Urinary bladder (tissue), 4 donors: ENCODE results near the gene PRR12. TPM values are rescaled to one million over a fixed set of nuclear protein-coding genes. Genes with fewer than 3 reads are reported as not detected.

Experiments used
- DNase-seq: peaks from one replicate; pipeline ENCODE4 v3.0.0-alpha.2; 2015; ENCODE audit errors: extremely low spot score
- H3K27ac ChIP-seq: one replicate; pipeline ENCODE4 v1.5.1; 2013; ENCODE audit warnings: low read depth, mild to moderate bottlenecking, moderate library complexity
- H3K36me3 ChIP-seq: one replicate; pipeline ENCODE4 v1.6.1; 2013; ENCODE audit warnings: mild to moderate bottlenecking, moderate library complexity; ENCODE audit not compliant: insufficient read depth
- H3K4me1 ChIP-seq: one replicate; pipeline ENCODE4 v1.6.1; 2013; ENCODE audit warnings: mild to moderate bottlenecking, moderate library complexity; ENCODE audit not compliant: insufficient read depth
- H3K4me3 ChIP-seq: one replicate; pipeline ENCODE4 v1.5.1; 2013; ENCODE audit warnings: low read depth, low read length
- WGBS: extraction: QIAGEN DNeasy Blood & Tissue Kit; methylation state at CpG from one replicate; pipeline ENCODE4 v1.1.7; 2013; 5-methylcytosine and 5-hydroxymethylcytosine counted together
- polyA plus RNA-seq: library from polyadenylated mRNA; stranded (reverse); fragments of 200-250 nt; gene quantifications from one replicate; pipeline ENCODE4 v1.2.3, GENCODE V29; 2013
- total RNA-seq: library from RNA; depleted of rRNA; stranded (reverse); fragments of >200 nt; gene quantifications from one replicate; pipeline ENCODE4 v1.2.3, GENCODE V29; 2014
- donor health status: healthy with polysubstance abuse.
- donor health status: healthy.

Gene PRR12
- total and polyA plus RNA-seq, 2 donors = 4.2 to 20.3 TPM

DNA sequence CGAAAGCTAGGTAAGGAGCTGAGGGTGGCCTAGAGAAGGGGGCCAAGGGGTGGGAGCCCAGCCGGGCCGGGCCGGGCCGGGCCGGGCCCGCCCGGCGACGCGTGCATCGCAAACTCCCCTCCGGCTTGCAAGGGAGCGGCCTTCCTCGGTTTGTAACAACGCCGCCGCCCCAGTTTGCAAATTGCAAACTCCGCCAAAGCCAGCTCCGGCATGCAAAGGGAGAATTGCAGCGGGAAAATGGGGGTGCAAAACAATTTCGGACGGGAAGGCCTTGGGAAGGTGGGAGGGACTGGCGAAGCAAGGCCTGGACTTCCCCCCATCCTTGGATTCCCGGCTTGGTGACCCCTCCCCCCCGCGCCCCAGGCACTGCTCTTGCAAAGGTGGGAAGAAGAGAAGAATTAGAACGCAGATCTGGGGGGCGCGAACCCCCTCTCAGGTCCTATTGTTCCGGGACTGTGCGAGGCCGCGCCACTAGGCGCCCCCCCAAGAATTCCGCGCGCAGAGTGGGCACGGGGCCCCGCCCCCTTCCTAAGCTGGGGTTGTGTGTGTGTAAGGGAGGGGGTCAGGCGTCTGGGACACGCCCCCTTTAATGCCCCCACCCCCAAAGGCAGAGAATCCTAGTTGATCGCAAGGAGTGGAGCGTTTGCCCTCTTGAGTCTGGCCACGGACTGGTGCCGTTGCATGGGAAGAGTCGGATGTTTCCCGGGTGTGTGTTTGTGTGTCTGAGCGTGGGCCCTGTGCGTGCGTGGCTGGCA, 926 bp downstream of the PRR12 start:
- no peaks in the 10 kb centered on the region for H3K4me1 ChIP-seq
- DNase-seq = no peak
- H3K4me3 ChIP-seq = peak overlapping the region; percentile 94
- no peak overlapping the region for H3K27ac ChIP-seq
- under 1% methylated on average over 51 of the region's 51 CpGs for WGBS
- H3K36me3 ChIP-seq = peaks cover 2% of the 10 kb centered on the region

DNA sequence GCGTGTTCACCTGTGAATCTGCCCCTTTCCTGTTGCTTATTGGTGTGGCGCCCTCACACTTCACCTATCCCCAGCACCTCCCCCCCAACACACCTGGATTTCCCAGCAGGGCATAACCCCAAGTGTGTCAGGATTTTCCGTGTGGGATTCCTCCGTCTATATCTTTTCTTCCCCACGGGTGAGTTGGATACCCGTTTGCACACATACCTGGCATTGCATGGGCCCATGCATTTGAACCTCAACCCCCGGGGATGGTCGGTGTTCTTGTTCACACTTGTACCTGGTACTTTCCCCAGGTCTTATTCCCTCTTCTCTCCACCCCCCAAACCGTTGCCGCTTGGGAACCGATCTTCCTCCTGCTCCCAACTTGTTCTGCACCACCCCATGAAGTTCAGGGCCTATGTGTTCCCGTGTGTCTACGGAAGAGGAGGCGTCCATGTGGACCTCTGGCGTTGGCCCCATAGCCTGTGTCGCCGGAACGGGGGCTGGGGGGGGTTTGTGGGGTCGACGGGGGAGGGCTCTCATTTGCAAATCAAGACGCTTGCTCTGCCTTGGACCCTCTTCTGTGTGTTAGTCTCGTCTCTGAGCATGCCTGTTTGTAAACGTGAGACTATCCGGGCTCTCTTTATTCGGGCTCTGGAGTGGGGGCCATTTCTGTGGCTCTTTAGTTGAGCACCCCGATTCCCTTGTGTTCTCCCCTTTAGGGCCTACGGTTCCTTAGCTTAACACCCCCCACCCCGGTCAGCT, 1.7 kb downstream of the PRR12 start:
- H3K4me3 ChIP-seq = peak overlapping the region; percentile 94
- WGBS = 6% methylated on average over 28 of the region's 28 CpGs
- H3K36me3 ChIP-seq = peaks cover 2% of the 10 kb centered on the region
- no peak overlapping the region for H3K27ac ChIP-seq
- no peak for DNase-seq
- no peaks in the 10 kb centered on the region for H3K4me1 ChIP-seq

DNA sequence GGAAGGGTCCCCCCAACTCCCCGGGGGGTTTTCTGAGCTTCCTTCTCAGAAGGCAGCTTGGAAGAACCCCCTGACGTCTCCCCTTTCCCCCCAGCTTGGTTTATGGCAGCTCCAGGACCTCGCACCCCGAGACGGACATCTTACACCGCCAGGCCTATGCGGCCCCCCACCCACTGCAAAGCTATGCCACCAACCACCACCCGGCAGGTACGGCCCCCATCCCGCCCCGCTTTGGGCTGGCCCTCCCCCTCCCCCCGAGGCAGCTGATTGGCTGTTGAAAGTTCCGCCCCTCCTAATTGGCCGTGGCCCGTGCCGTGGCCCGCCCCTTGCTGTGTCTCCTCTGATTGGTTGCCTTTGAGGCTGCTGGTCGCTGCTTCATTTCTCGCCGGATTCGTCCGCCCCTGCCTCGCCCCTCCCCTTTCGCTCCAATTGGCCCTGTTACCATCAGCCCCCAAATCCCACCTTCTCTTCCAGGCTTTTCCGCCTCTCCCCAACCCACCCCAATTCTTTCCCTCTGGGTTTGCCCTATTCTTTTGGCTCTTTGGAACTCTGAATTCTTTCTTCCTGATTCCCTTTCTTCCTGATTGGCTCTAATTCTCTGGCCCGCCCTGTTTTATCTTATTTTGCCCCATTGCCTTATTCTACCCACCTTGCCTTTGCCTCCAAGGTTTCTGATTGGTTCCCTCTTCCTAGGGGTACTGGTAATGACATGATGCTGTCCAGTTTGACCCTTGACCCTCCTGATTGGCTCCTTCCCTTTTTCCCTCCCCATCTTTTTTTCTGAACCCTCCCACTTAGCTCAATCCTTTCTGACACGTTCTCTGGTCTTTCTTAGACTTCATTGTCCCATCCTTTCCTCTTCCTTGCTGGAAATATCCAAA, 2.5 kb downstream of the PRR12 start:
- H3K4me3 ChIP-seq = peak overlapping the region; percentile 94
- H3K4me1 ChIP-seq = no peaks in the 10 kb centered on the region
- WGBS = 7% methylated on average over 27 of the region's 27 CpGs

DNA sequence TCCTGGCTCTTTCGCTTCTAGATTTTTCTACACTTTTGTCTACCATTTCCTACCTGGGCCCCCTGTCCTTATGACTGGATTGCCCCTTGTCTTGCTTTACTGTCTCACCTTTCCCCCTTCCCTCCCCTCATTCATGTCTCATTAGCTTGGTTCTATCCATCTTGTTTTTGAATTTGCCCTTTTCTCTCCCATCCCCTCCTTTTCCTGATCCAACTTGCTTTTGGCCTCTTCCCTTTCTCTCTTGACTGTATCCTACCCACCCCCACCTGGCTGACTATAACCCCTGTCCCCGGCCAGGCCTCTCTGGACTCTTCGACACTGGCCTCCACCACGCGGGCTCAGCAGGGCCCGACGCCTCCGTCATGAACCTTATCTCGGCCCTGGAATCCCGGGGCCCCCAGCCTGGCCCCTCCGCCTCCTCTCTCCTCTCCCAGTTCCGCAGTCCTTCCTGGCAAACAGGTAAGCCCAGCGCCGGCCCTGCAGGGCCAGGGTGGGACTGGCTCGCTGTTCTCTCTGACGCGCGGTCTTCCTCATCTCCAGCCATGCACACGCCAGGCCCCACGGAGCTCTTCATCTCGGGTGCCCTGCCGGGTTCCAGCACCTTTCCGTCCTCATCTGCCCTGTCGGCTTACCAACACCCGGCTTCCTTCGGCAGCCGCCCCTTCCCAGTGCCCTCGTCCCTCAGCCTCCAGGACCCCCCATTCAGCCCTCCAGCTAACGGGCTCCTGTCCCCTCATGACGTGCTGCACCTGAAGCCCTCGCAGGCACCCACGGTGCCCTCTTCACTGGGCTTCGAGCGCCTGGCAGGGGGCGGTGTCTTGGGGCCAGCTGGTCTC, 3.4 kb downstream of the PRR12 start:
- H3K4me1 ChIP-seq = no peaks in the 10 kb centered on the region
- H3K4me3 ChIP-seq = no peak overlapping the region
- no peak for DNase-seq
- peaks cover 2% of the 10 kb centered on the region for H3K36me3 ChIP-seq
- H3K27ac ChIP-seq = no peak overlapping the region
- WGBS = 91% methylated on average over 35 of the region's 35 CpGs

More for the DNA sequence above, 2.5 kb downstream of the PRR12 start:
- peaks cover 2% of the 10 kb centered on the region for H3K36me3 ChIP-seq
- H3K27ac ChIP-seq = peak overlapping the region; percentile 33
- peak; percentile 81 for DNase-seq

DNA sequence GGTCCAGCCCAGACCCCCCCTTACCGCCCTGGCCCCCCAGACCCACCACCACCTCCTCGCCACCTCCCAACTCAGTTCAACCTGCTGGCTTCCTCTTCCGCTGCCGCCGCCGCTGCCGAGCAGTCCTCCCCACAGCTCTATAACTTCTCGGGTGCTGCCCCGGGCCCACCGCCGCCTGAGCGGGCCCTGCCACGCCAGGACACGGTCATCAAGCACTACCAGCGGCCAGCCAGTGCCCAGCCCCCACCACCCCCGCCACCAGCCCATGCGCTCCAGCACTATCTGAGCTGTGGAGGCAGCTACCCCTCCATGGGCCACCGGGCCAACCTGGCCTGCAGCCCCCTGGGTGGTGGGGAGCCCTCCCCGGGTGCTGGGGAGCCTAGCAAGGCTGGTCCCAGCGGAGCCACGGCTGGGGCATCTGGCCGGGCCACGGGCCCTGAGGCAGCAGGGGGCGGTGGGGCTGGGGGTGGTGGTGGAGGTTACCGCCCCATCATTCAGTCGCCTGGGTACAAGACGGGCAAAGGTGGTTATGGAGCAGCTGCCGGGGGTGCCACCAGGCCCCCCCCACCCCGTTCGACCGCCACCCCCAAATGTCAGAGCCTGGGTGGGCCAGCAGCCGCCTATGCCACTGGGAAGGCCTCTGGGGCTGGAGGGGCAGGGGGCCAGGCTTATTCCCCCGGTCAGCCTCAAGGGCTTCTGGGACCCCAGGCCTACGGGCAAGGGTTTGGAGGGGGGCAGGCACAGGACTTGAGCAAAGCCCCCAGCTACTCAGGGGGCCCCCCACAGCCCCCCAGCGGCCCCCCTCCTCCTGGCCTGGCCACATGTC, 4.2 kb downstream of the PRR12 start:
- DNase-seq = no peak
- H3K4me3 ChIP-seq = no peak overlapping the region
- no peaks in the 10 kb centered on the region for H3K4me1 ChIP-seq
- no peak overlapping the region for H3K27ac ChIP-seq
- peaks cover 2% of the 10 kb centered on the region for H3K36me3 ChIP-seq
- WGBS = 90% methylated on average over 35 of the region's 35 CpGs

DNA sequence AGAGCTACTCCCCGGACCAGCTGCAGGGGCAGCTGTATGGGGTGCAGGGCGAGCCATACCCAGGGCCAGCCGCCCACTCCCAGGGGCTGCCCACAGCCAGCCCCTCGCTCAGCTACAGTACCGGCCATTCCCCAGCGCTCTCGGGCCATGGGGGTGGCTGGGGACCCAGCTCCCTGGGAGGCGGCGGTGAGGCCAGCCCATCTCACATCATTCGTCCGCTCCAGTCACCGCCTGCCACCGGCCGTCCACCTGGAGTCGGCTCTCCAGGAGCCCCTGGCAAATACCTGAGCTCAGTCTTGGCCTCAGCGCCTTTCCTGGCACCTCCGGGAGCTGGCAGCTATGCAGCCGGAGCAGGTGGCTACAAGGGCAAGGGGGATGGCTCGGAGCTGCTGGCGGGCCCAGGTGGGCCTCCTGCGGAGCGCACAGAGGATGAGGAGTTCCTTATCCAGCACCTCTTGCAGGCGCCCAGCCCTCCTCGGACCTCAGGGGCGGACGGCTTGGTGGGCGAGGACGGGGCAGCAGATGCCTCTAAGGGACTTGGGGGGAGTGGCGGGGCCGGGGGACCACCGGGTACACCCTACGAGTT, 4.9 kb downstream of the PRR12 start:
- H3K36me3 ChIP-seq = peaks cover 2% of the 10 kb centered on the region
- H3K27ac ChIP-seq = no peak overlapping the region
- no peak for DNase-seq
- WGBS = 91% methylated on average over 32 of the region's 32 CpGs
- no peaks in the 10 kb centered on the region for H3K4me1 ChIP-seq
- no peak overlapping the region for H3K4me3 ChIP-seq

DNA sequence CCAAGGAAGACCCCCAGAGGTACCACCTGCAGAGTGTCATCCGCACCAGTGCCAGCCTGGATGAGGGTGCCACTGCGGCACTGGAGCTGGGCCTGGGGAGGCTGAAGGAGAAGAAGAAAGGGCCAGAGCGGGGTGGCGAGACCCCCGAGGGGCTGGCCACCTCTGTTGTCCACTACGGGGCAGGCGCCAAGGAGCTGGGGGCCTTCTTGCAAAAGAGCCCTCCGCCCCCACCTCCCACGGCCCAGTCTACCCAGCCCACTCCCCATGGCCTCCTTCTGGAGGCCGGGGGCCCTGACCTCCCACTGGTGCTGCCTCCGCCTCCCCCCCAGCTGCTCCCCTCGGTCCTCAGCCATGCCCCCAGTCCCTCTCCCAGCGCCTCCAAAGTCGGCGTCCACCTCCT, 5.4 kb downstream of the PRR12 start:
- Histone ChIP-seq H3K27ac (no peak overlapping the region), H3K36me3 (peaks cover 5% of the 10 kb centered on the region), H3K4me3 (no peak overlapping the region), H3K4me1 (no peaks in the 10 kb centered on the region)
- WGBS = 92% methylated on average over 15 of the region's 15 CpGs
- no peak for DNase-seq

DNA sequence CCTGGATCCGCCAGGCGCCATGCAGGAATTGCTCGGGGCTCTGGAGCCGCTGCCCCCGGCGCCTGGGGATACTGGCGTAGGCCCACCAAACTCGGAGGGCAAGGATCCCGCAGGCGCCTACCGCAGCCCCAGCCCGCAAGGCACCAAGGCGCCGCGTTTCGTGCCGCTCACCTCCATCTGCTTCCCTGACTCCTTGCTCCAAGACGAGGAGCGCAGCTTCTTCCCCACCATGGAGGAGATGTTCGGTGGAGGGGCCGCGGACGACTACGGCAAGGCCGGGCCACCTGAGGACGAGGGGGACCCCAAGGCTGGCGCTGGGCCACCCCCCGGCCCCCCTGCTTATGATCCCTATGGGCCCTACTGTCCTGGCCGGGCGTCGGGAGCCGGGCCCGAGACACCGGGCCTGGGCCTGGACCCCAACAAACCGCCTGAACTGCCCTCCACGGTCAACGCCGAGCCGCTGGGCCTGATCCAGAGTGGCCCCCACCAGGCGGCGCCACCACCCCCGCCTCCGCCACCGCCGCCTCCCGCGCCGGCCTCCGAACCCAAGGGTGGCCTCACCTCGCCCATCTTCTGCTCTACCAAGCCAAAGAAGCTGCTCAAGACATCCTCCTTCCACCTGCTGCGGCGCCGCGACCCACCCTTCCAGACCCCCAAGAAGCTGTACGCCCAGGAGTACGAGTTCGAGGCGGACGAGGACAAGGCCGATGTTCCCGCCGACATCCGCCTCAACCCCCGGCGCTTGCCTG, 6.1 kb downstream of the PRR12 start:
- Histone ChIP-seq H3K36me3 (peaks cover 6% of the 10 kb centered on the region), H3K4me3 (no peak overlapping the region), H3K27ac (no peak overlapping the region), H3K4me1 (no peaks in the 10 kb centered on the region)
- no peak for DNase-seq
- 96% methylated on average over 65 of the region's 65 CpGs for WGBS

DNA sequence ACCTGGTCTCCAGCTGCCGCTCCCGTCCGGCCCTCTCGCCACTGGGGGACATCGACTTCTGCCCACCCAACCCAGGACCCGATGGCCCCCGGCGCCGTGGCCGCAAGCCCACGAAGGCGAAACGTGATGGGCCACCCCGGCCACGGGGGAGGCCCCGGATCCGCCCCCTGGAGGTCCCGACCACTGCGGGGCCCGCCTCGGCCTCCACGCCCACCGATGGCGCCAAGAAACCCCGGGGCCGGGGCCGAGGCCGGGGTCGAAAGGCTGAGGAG, 6.7 kb downstream of the PRR12 start:
- H3K27ac ChIP-seq = no peak overlapping the region
- peaks cover 6% of the 10 kb centered on the region for H3K36me3 ChIP-seq
- no peaks in the 10 kb centered on the region for H3K4me1 ChIP-seq
- H3K4me3 ChIP-seq = no peak overlapping the region
- DNase-seq = no peak
- 95% methylated on average over 29 of the region's 29 CpGs for WGBS

DNA sequence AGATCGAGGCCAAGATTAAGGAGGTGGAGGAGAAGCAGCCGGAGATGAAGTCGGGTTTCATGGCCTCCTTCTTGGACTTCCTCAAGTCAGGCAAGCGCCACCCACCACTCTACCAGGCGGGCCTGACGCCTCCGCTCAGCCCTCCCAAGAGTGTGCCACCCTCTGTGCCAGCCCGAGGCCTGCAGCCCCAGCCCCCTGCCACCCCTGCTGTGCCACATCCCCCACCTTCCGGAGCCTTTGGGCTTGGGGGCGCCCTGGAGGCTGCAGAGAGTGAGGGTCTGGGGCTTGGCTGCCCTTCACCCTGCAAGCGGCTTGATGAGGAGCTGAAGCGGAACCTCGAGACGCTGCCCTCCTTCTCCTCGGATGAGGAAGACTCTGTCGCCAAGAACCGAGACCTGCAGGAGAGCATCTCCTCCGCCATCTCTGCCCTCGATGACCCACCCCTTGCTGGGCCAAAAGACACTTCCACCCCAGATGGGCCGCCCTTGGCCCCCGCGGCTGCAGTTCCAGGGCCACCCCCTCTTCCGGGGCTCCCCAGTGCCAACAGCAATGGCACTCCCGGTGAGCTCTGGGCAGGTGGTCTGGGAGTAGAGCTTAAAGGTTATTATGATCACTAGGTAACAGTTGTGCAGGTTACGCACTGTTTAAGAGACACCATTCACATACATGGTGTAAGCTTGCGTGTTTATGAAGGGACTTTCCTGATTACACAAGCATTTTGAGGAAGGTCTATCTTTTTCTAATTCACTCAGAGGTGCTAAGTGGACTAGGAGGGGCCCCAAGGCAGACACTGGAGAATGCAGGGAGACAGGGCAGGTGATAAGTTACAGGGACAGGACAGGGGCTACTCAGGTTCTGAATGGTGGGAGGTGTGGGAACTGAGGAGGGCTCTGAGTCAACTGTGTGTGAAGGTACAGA, 8.7 kb downstream of the PRR12 start:
- Histone ChIP-seq H3K36me3 (peaks cover 4% of the 10 kb centered on the region), H3K4me1 (no peaks in the 10 kb centered on the region), H3K4me3 (no peak overlapping the region), H3K27ac (no peak overlapping the region)
- WGBS = 94% methylated on average over 26 of the region's 26 CpGs
- DNase-seq = no peak

DNA sequence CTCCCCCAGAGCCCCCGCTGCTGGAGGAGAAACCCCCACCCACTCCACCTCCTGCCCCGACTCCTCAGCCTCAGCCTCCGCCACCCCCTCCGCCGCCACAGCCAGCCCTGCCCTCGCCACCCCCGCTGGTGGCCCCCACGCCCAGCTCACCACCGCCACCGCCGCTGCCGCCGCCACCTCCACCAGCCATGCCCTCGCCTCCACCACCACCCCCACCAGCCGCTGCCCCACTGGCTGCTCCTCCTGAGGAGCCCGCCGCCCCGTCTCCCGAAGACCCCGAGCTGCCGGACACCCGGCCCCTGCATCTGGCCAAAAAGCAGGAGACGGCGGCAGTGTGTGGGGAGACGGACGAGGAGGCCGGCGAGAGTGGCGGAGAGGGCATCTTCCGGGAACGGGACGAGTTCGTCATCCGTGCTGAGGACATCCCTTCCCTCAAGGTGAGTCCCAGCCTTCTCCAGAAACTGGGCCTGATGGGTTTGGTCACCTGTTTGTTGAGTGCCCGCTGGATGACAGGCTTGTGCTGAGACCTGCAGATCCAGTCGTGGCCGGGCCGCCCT, 10.6 kb downstream of the PRR12 start:
- Histone ChIP-seq H3K4me1 (no peaks in the 10 kb centered on the region), H3K27ac (no peak overlapping the region), H3K36me3 (peaks cover 7% of the 10 kb centered on the region), H3K4me3 (no peak overlapping the region)
- 95% methylated on average over 38 of the region's 38 CpGs for WGBS
- no peak for DNase-seq
